GM03348 (cell line): ENCODE results near the gene SULF2.
"Not testable (repeated sequence)": the region's sequence is repeated elsewhere in the genome, so short reads cannot be mapped to it uniquely, and the experiment has no call there.

ENCODE experiments used
- DNase-seq: peaks from one replicate; pipeline ENCODE4 v3.0.0; 2012; ENCODE audit warnings: low spot score

Gene SULF2

DNA sequence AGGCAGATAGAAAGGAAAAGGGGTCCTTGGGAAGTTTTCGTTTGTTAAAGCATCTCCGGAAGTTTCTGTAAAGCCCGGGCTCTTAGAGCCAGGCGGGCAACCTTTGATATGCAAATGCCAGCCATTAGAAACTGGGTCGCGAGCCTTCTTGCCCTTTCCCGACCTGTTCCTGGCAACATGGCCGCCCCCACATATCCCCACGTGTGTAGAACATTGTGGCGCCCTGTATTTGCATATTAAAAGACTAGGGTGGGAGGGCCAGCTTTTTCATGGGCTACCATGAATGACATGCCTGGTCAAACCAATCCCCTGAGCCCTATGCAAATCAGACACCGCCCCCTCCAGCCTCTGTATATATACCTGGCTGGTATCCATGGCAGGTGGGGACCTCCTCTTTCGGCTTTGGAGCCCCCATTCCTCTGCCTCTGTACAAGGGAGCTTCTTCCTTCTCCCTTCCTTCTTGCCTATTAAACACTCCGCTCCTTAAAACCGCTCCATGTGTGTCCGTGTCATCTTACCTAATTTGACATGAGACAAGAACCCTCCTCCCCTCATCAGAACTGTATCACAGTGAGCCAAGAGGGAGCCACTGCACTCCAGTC lies 19.0 kb upstream of the SULF2 start:
- not testable (repeated sequence) for DNase-seq

DNA sequence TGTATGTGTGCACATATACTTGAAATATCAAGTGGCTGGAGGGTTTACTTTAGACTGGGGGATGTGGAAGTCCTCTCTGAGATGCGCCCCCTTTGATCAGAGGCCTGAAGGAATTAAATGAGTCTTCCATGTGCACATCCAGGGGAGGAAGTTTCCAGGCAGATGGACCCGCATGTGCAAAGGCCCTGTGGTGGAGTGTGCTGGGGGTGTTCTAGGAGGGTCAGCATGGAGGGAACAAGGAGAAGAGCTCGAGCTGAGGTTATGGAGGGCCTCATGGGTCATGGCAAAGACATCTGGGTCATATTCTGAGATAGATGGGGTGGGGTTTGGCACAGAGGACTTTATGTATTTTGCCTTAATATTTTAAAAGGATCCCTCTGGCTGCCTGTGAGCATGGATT lies 17.7 kb upstream of the SULF2 start:
- DNase-seq, result no peak

- no peak for DNase-seq
Measured at GRCh38 chr20:47802226-47802920, 17.1 kb upstream of the SULF2 start.

DNA sequence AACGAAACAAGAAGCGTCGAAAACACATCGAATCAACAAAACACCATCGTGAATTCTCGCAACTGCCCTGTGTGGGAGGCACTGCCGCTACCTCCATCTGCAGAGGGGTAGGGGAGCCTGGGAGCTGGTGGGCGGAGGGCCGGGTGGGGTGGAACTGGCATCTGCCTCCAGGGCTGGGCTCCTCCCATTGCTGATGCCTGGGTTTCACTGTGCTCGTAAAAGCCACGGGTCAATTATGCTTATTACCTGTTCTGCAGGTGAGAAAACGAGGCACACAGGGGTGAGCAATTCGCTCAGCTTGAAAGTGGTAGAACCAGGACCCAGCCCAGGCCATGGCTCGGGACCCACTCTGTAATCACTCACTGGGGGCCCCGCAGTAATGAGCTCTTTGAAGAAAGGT lies 16.5 kb upstream of the SULF2 start:
- no peak for DNase-seq

DNA sequence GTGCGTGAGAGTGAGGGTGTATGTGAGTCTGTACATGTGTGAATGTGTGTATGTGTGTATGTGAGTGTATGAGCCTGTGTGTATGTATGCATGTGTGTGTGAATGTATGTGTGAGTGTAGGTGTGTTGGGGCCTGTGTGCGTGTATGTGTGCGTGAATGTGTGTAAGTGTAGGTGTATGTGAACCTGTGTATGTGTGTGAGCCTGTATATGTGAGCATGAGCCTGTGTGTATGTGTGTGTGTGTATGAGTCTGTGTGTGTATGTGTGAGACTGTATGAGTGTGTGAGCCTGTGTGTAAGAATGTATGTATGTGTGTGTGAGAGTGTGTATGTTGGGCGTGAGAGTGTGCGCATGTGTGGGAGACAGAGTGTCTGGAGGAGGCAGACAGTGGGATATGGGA lies 15.8 kb upstream of the SULF2 start:
- DNase-seq, result no peak

DNA sequence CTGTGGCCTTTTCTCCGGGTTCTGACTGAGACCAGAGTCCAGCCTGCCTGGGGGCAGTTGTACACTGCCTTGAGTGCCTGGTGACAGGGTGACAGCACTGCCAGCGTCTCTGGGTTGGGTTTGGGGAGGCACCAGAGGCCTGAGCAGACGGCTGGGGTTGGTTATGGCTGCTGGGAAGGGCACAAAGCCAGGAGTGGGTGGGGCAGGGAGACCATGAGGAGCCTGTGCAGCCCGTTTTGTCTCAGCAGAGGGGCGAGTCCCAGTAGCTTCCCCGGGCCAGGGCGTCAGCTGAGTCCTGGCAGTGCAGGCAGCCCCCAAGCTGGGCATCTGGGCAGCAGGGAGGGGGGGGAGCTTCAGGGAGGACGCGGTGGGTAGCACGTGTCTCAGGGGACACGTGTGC lies 15.3 kb upstream of the SULF2 start:
- no peak for DNase-seq

GRCh38 chr20:47799116-47799715 lies 13.9 kb upstream of the SULF2 start:
- DNase-seq, result no peak

GRCh38 chr20:47796971-47797370 lies 11.7 kb upstream of the SULF2 start:
- DNase-seq, result no peak

- DNase-seq, result no peak
Measured at GRCh38 chr20:47795214-47795907, 10.1 kb upstream of the SULF2 start.

GRCh38 chr20:47794264-47794663 lies 9.0 kb upstream of the SULF2 start:
- not testable (repeated sequence) for DNase-seq

DNA sequence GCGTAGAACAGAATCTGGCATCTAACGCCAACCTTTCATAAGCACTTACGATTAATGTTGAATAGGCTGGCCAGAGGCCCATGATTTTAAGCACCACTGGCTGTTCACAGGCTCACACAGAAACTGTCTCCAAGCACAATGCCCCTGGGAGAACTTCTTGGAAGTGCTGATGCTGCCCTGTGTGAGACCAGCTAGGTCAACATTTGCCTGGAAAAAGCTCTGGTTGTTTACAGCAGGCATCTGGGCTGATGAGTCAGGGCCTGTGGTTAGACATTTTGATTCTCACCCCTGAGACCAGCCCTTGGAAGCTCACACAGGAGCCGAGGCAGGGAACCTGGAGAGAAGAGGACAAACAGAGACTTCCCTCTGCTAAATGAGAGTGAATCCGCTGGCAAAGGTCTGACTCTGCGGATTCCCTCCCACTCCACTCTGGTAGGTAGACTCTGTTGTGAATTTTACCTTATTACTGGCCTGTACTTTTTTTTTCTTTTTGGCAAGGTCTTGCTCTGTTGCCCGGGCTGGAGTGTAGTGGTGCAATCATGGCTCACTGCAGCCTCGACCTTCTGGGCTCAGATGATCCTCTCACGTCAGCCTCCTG lies 6.8 kb upstream of the SULF2 start:
- DNase-seq, result peak; percentile 78

- DNase-seq, result no peak
Measured at GRCh38 chr20:47791084-47791599, 5.9 kb upstream of the SULF2 start.

- DNase-seq, result no peak
Measured at GRCh38 chr20:47790580-47790965, 5.3 kb upstream of the SULF2 start.

DNA sequence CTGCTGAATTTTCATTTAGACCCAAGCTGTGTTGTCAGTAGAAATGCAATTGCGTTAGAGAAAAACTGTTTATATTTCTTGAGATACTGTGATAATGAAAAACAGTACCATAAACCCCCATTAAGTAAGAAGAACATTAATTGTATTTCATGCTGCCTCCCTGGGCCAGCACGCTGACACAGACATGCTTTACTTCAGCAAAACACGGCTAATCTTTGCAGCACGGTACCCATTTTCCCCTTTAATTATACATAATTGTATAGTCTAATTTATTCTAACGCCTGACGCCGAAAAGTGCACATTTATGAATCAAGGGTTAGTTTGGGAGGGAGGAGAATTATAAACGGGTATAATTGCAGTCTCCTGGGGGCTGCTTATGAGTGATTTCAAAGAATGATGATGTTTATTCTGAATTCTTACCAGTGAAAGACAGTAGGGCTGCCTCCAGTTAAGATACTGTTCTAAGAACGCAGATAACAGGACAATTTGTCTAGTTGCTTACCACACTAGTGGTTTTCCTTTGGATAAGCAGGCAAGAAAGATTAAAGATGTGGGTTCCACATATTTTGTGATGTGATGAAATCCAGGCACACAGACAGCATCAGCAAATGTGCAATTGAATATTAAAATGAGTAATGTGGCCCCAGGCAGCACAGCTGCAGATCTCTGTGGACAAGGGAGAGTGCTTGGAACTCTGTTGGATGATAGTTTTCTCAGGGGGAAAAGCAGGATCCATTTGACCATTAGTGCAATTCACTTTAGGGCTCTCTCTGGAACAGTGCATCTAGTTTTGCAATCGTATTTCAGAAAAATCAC lies 4.7 kb upstream of the SULF2 start:
- DNase-seq, result peak; percentile 70

DNA sequence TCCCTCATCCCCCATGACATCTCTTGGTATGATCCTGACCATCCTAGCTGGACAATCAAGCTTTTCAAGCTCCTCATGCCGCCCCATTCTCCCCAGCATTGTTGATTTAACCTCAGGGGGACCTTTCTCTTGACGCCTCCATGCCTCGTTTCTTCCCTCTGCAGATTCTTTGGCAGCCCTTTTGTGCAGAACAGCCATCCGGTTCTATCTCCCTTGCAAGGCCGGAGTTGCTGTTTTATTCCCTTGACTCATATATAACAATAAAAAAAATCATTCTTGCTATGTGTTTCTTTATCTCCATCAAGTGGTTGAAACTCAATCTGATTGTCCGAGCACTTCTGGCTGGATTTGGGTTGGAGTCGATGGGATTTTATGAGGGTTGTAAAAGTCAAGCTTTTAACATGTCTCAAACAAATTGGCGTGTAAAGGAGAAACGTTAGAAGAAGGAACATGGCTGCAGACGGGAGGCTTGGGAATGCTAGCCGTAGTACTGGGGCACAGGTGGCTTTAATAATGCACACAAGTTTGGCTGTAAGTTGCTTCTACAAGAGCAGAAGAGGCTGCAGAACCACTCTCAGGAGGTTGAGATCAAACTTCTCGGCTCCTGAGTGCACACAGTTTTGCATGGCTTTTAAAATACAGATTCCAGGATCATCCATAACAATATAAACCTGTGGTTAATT lies 3.9 kb upstream of the SULF2 start:
- no peak for DNase-seq

- DNase-seq, result no peak
Measured at GRCh38 chr20:47788741-47789080, 3.4 kb upstream of the SULF2 start.

- no peak for DNase-seq
Measured at GRCh38 chr20:47786765-47787107, 1.5 kb upstream of the SULF2 start.

GRCh38 chr20:47785854-47786764 lies 828 bp upstream of the SULF2 start:
- peak; percentile 91 for DNase-seq

DNA sequence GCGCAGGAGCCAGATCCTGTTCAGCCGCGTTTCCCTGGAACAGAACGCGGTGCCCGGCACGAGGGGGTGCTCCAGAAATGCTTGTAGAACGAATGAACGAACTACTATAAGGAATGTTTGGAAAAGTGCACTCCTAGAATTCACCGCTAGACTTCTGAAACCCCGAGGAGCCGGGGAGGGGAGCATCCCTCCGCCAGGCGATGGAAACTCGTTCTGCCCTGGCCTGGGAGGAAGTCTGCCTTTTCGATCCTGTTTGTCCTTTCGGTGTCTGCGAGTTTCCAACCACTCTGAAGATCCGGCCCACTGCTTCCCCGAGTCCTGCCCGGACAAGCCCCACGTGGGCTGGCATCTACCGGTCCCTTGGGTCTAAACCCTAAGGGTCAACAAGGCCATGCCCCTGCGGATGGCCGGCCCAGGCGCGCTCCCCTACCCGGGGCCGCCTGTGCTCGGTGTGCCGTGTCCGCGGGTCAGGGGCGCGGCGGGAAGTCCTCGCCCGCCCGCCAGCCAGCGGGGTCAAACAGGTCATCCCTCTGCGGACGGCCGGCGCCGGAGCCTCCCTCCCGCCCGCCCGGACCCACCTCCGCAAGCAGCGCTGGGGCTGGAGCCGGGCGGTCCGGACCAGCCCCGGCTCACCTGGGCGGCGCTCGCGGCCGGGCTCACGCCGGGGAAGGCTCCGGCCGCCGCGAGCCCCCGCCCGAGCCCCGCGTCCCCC lies 526 bp downstream of the SULF2 start:
- peak; percentile 69 for DNase-seq
